Activated CD4-positive, alpha-beta T cell treated with anti-CD3 and anti-CD28 coated beads, Interleukin-2, amount 10 ng/mL, durations not matched to agents 7 days and 5 days (primary cell): ENCODE data around the gene PCDH9. TPM values are rescaled to one million over a fixed set of nuclear protein-coding genes. Genes with fewer than 3 reads are reported as not detected.

Experiments used
- CTCF ChIA-PET: fragments of 350-600 bp; sonication (Branson Sonifier 250); formaldehyde crosslinking; loops from one replicate; lab custom pipeline; 2021; ENCODE audit warnings: antibody characterized with exemption; lab: Charles Lee
- POLR2A ChIA-PET: fragments of 350-600 bp; sonication (Branson Sonifier 250); formaldehyde crosslinking; loops from one replicate; lab custom pipeline; 2021; ENCODE audit warnings: antibody characterized with exemption; lab: Charles Lee
- DNase-seq: peaks from one replicate; pipeline ENCODE4 v3.0.0-alpha.2; 2020
- H3K27ac Mint-ChIP-seq: one replicate; pipeline ENCODE4 v1.8.0; 2021; ENCODE audit warnings: mild to moderate bottlenecking, moderate library complexity, mixed read lengths
- H3K27me3 Mint-ChIP-seq: one replicate; pipeline ENCODE4 v1.8.0; 2021; ENCODE audit warnings: mixed read lengths
- H3K36me3 Mint-ChIP-seq: one replicate; pipeline ENCODE4 v1.8.0; 2021; ENCODE audit warnings: low read depth, mixed read lengths
- H3K4me1 Mint-ChIP-seq: one replicate; pipeline ENCODE4 v1.8.0; 2021; ENCODE audit warnings: mixed read lengths
- H3K4me3 Mint-ChIP-seq: one replicate; pipeline ENCODE4 v1.8.0; 2021; ENCODE audit warnings: mild to moderate bottlenecking, moderate library complexity, mixed read lengths
- H3K9me3 Mint-ChIP-seq: one replicate; pipeline ENCODE4 v1.8.0; 2021; ENCODE audit warnings: mixed read lengths
- total RNA-seq, 2 experiments: library from RNA; stranded (reverse); gene quantifications; one replicate each; pipeline ENCODE4 v1.2.3, GENCODE V29; 2021

Gene PCDH9
- total RNA-seq, 2 experiments from 2014 or later: 0.25 to 0.30 TPM

GRCh38 chr13:66506051-66506777, 723.9 kb downstream of the PCDH9 start:
- Mint-ChIP-seq H3K36me3 (no peaks in the 10 kb centered on the region), H3K27ac (no peak overlapping the region), H3K4me1 (no peaks in the 10 kb centered on the region), H3K27me3 (no peaks in the 10 kb centered on the region), H3K9me3 (no peaks in the 10 kb centered on the region), H3K4me3 (no peak overlapping the region)
- DNase-seq: no peak
- ChIA-PET CTCF (no interaction called here), POLR2A (no interaction called here)

- ChIA-PET POLR2A (no interaction called here), CTCF (no interaction called here)
- H3K4me3 Mint-ChIP-seq: no peak overlapping the region
- no peaks in the 10 kb centered on the region for H3K9me3 Mint-ChIP-seq
- DNase-seq: no peak
- no peaks in the 10 kb centered on the region for H3K4me1 Mint-ChIP-seq
- H3K36me3 Mint-ChIP-seq: no peaks in the 10 kb centered on the region
- no peak overlapping the region for H3K27ac Mint-ChIP-seq
- no peaks in the 10 kb centered on the region for H3K27me3 Mint-ChIP-seq
Observed at GRCh38 chr13:66503890-66504289, 726.2 kb downstream of the PCDH9 start.

- Mint-ChIP-seq H3K27ac (no peak overlapping the region), H3K9me3 (no peaks in the 10 kb centered on the region), H3K4me1 (no peaks in the 10 kb centered on the region), H3K27me3 (no peaks in the 10 kb centered on the region), H3K4me3 (no peak overlapping the region), H3K36me3 (no peaks in the 10 kb centered on the region)
- no peak for DNase-seq
- CTCF ChIA-PET: interaction anchor here (0.7 kb wide), 1 partner anchor 135 kb away, joined by 4 read pairs; no protein-coding TSS in a partner anchor
- POLR2A ChIA-PET: no interaction called here
Observed at GRCh38 chr13:66501181-66501580, 729.0 kb downstream of the PCDH9 start.

GRCh38 chr13:66492479-66492878, 737.7 kb downstream of the PCDH9 start:
- Mint-ChIP-seq H3K4me1 (no peaks in the 10 kb centered on the region), H3K4me3 (no peak overlapping the region), H3K27me3 (no peaks in the 10 kb centered on the region), H3K27ac (no peak overlapping the region), H3K9me3 (no peaks in the 10 kb centered on the region), H3K36me3 (no peaks in the 10 kb centered on the region)
- POLR2A ChIA-PET: no interaction called here
- DNase-seq: no peak
- CTCF ChIA-PET: no interaction called here

- POLR2A ChIA-PET: no interaction called here
- H3K9me3 Mint-ChIP-seq: no peaks in the 10 kb centered on the region
- no peaks in the 10 kb centered on the region for H3K4me1 Mint-ChIP-seq
Observed at GRCh38 chr13:66491251-66491650, 738.9 kb downstream of the PCDH9 start.

GRCh38 chr13:66489586-66489985, 740.5 kb downstream of the PCDH9 start:
- Mint-ChIP-seq H3K27me3 (no peaks in the 10 kb centered on the region), H3K4me3 (no peak overlapping the region), H3K4me1 (no peaks in the 10 kb centered on the region), H3K9me3 (no peaks in the 10 kb centered on the region), H3K36me3 (no peaks in the 10 kb centered on the region), H3K27ac (no peak overlapping the region)
- ChIA-PET CTCF (no interaction called here), POLR2A (no interaction called here)
- DNase-seq: no peak

More at GRCh38 chr13:66491251-66491650, 738.9 kb downstream of the PCDH9 start:
- no peaks in the 10 kb centered on the region for H3K36me3 Mint-ChIP-seq
- no peak for DNase-seq
- H3K4me3 Mint-ChIP-seq: no peak overlapping the region
- no peaks in the 10 kb centered on the region for H3K27me3 Mint-ChIP-seq
- CTCF ChIA-PET: interaction anchor here (0.7 kb wide), 1 partner anchor 33 kb away, joined by 3 read pairs; no protein-coding TSS in a partner anchor
- H3K27ac Mint-ChIP-seq: no peak overlapping the region

- Mint-ChIP-seq H3K36me3 (no peaks in the 10 kb centered on the region), H3K27ac (no peak overlapping the region), H3K4me3 (no peak overlapping the region), H3K4me1 (no peaks in the 10 kb centered on the region), H3K9me3 (no peaks in the 10 kb centered on the region), H3K27me3 (no peaks in the 10 kb centered on the region)
- DNase-seq: no peak
- CTCF ChIA-PET: no interaction called here
- POLR2A ChIA-PET: no interaction called here
Observed at GRCh38 chr13:66489172-66489571, 741.0 kb downstream of the PCDH9 start.

- H3K4me1 Mint-ChIP-seq: no peaks in the 10 kb centered on the region
- H3K36me3 Mint-ChIP-seq: no peaks in the 10 kb centered on the region
- no peak for DNase-seq
- H3K9me3 Mint-ChIP-seq: no peaks in the 10 kb centered on the region
- POLR2A ChIA-PET: no interaction called here
- no peak overlapping the region for H3K27ac Mint-ChIP-seq
- no peak overlapping the region for H3K4me3 Mint-ChIP-seq
- CTCF ChIA-PET: no interaction called here
- no peaks in the 10 kb centered on the region for H3K27me3 Mint-ChIP-seq
Observed at GRCh38 chr13:66483712-66484111, 746.4 kb downstream of the PCDH9 start.

- ChIA-PET POLR2A (no interaction called here), CTCF (no interaction called here)
- Mint-ChIP-seq H3K27me3 (no peaks in the 10 kb centered on the region), H3K4me1 (no peaks in the 10 kb centered on the region), H3K4me3 (no peak overlapping the region), H3K27ac (no peak overlapping the region), H3K9me3 (no peaks in the 10 kb centered on the region), H3K36me3 (no peaks in the 10 kb centered on the region)
- no peak for DNase-seq
Observed at GRCh38 chr13:66482836-66483235, 747.3 kb downstream of the PCDH9 start.

- CTCF ChIA-PET: no interaction called here
Observed at GRCh38 chr13:66477816-66478215, 752.3 kb downstream of the PCDH9 start.

GRCh38 chr13:66475061-66475460, 755.1 kb downstream of the PCDH9 start:
- no peaks in the 10 kb centered on the region for H3K9me3 Mint-ChIP-seq
- ChIA-PET POLR2A (no interaction called here), CTCF (no interaction called here)
- H3K4me3 Mint-ChIP-seq: no peak overlapping the region
- DNase-seq: no peak
- no peaks in the 10 kb centered on the region for H3K36me3 Mint-ChIP-seq
- no peak overlapping the region for H3K27ac Mint-ChIP-seq
- H3K4me1 Mint-ChIP-seq: no peaks in the 10 kb centered on the region
- H3K27me3 Mint-ChIP-seq: no peaks in the 10 kb centered on the region

More at GRCh38 chr13:66477816-66478215, 752.3 kb downstream of the PCDH9 start:
- Mint-ChIP-seq H3K36me3 (no peaks in the 10 kb centered on the region), H3K4me1 (no peaks in the 10 kb centered on the region), H3K27me3 (no peaks in the 10 kb centered on the region), H3K27ac (no peak overlapping the region), H3K9me3 (no peaks in the 10 kb centered on the region), H3K4me3 (no peak overlapping the region)
- POLR2A ChIA-PET: no interaction called here
- DNase-seq: no peak

GRCh38 chr13:66469745-66470144, 760.4 kb downstream of the PCDH9 start:
- Mint-ChIP-seq H3K27ac (no peak overlapping the region), H3K4me3 (no peak overlapping the region), H3K36me3 (no peaks in the 10 kb centered on the region), H3K4me1 (no peaks in the 10 kb centered on the region), H3K27me3 (no peaks in the 10 kb centered on the region), H3K9me3 (no peaks in the 10 kb centered on the region)
- no peak for DNase-seq
- CTCF ChIA-PET: no interaction called here
- POLR2A ChIA-PET: no interaction called here

GRCh38 chr13:66468656-66469055, 761.5 kb downstream of the PCDH9 start:
- POLR2A ChIA-PET: no interaction called here
- H3K27ac Mint-ChIP-seq: no peak overlapping the region
- no peaks in the 10 kb centered on the region for H3K36me3 Mint-ChIP-seq
- H3K27me3 Mint-ChIP-seq: no peaks in the 10 kb centered on the region
- H3K4me1 Mint-ChIP-seq: no peaks in the 10 kb centered on the region
- DNase-seq: no peak
- CTCF ChIA-PET: no interaction called here
- no peaks in the 10 kb centered on the region for H3K9me3 Mint-ChIP-seq
- H3K4me3 Mint-ChIP-seq: no peak overlapping the region

GRCh38 chr13:66462187-66462586, 767.9 kb downstream of the PCDH9 start:
- ChIA-PET CTCF (no interaction called here), POLR2A (no interaction called here)
- Mint-ChIP-seq H3K36me3 (no peaks in the 10 kb centered on the region), H3K4me1 (no peaks in the 10 kb centered on the region), H3K27me3 (no peaks in the 10 kb centered on the region), H3K9me3 (no peaks in the 10 kb centered on the region), H3K4me3 (no peak overlapping the region), H3K27ac (no peak overlapping the region)
- no peak for DNase-seq
